Measurements from ENCODE around the gene NCOA3.

Gene NCOA3

GRCh38 chr20:47645632-47646031, 143.9 kb downstream of the NCOA3 start:
- no peak for FAIRE-seq

GRCh38 chr20:47647994-47648393, 146.3 kb downstream of the NCOA3 start:
- no peak for FAIRE-seq

GRCh38 chr20:47648943-47649342, 147.3 kb downstream of the NCOA3 start:
- FAIRE-seq, result no peak

- FAIRE-seq, result no peak
Observed at GRCh38 chr20:47652301-47652700, 150.6 kb downstream of the NCOA3 start.

- FAIRE-seq, result no peak
Observed at GRCh38 chr20:47652794-47653193, 151.1 kb downstream of the NCOA3 start.

- FAIRE-seq, result no peak
Observed at GRCh38 chr20:47653869-47654268, 152.2 kb downstream of the NCOA3 start.

- no peak for FAIRE-seq
Observed at GRCh38 chr20:47654370-47654769, 152.7 kb downstream of the NCOA3 start.

GRCh38 chr20:47655635-47656034, 153.9 kb downstream of the NCOA3 start:
- no peak for FAIRE-seq

- FAIRE-seq, result no peak
Observed at GRCh38 chr20:47656318-47656717, 154.6 kb downstream of the NCOA3 start.

GRCh38 chr20:47659904-47660601, 158.4 kb downstream of the NCOA3 start:
- FAIRE-seq, result no peak

- no peak for FAIRE-seq
Observed at GRCh38 chr20:47660602-47660905, 158.9 kb downstream of the NCOA3 start.

- no peak for FAIRE-seq
Observed at GRCh38 chr20:47660983-47661700, 159.5 kb downstream of the NCOA3 start.

- FAIRE-seq, result no peak
Observed at GRCh38 chr20:47661714-47662113, 160.0 kb downstream of the NCOA3 start.

GRCh38 chr20:47662483-47663353, 161.0 kb downstream of the NCOA3 start:
- no peak for FAIRE-seq

GRCh38 chr20:47663354-47664067, 161.8 kb downstream of the NCOA3 start:
- no peak for FAIRE-seq

GRCh38 chr20:47664068-47664437, 162.4 kb downstream of the NCOA3 start:
- FAIRE-seq, result no peak

GRCh38 chr20:47664744-47665143, 163.1 kb downstream of the NCOA3 start:
- FAIRE-seq, result no peak

- FAIRE-seq, result no peak
Observed at GRCh38 chr20:47665221-47665991, 163.7 kb downstream of the NCOA3 start.

- no peak for FAIRE-seq
Observed at GRCh38 chr20:47666304-47666703, 164.6 kb downstream of the NCOA3 start.

GRCh38 chr20:47667086-47667485, 165.4 kb downstream of the NCOA3 start:
- FAIRE-seq, result no peak

GRCh38 chr20:47667531-47668312, 166.0 kb downstream of the NCOA3 start:
- no peak for FAIRE-seq

Measured in islet of Langerhans (tissue), 1 donor.